Measurements from ENCODE around the gene METTL1. TPM values are rescaled to one million over a fixed set of nuclear protein-coding genes. Genes with fewer than 3 reads are reported as not detected.

METTL1 gene
- total and polyA plus RNA-seq, 4 donors = 9.5 to 16.2 (median 15.7) TPM

- WGBS, 2 donors = 94 to 95% methylated on average over 4 of the region's 4 CpGs
- H3K4me1 ChIP-seq (ENCODE audit: control insufficient read depth in 1 of 2, insufficient read depth in 2 of 2, low read length in 2 of 2) = no peaks in the 10 kb centered on the region
- no peak overlapping the region for H3K4me3 ChIP-seq (ENCODE audit: low read length in 2 of 2)
- intact Hi-C loops (cut with DNase I) = no loop called here
- H3K9me3 ChIP-seq (ENCODE audit: control insufficient read depth, low read length) = no peaks in the 10 kb centered on the region
- H3K36me3 ChIP-seq (ENCODE audit: control insufficient read depth in 1 of 2, insufficient read depth in 2 of 2, low read length in 1 of 2) = peaks cover 0 to 2% of the 10 kb centered on the region in 2 donors
- DNase-seq = no peak
- no peaks in the 10 kb centered on the region for H3K27me3 ChIP-seq (ENCODE audit: control insufficient read depth in 1 of 2, insufficient read depth in 2 of 2, low read length in 1 of 2)
- no peak overlapping the region for H3K27ac ChIP-seq (ENCODE audit: low read depth in 1 of 2, low read length in 2 of 2)
- ATAC-seq (ENCODE audit: low FRiP score) = no peak
Measured at GRCh38 chr12:57761391-57761998, 10.4 kb downstream of the METTL1 start.

DNA sequence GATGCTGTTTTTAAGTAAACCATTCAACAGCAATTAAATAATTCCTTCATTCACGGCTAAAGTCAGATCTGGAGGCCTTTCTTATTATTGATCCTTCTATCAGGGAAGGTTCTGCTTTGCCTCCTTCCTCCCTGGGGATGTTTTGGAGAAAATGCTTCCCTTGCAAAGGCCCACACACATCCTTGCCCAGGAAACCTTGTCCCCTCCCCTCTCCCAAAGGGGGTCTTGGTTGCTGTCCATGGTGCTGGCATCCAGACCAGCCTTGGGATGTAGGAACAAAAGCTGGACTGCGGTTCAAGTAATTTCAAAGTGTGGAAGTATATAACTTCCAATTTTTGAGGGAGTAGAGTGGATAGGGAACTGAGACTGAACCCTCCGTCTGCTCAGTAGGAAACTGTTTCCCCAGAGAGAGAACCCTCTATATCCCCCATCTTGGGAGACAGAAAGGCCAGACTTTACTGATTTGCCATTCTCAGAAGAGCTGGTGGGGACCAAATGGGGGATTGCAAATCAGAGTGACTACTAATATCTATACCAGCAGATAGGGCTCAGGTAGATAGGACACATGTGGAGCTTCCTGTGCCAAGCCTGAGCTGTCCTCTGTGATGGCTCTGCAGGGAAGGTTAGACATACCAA is 11.4 kb downstream of the METTL1 start:
- Histone ChIP-seq H3K9me3 (ENCODE audit: control insufficient read depth, low read length) (no peaks in the 10 kb centered on the region), H3K36me3 (ENCODE audit: control insufficient read depth in 1 of 2, insufficient read depth in 2 of 2, low read length in 1 of 2) (peaks cover 0 to 2% of the 10 kb centered on the region in 2 donors), H3K4me3 (ENCODE audit: low read length in 2 of 2) (no peak overlapping the region), H3K27ac (ENCODE audit: low read depth in 1 of 2, low read length in 2 of 2) (no peak overlapping the region), H3K27me3 (ENCODE audit: control insufficient read depth in 1 of 2, insufficient read depth in 2 of 2, low read length in 1 of 2) (no peaks in the 10 kb centered on the region), H3K4me1 (ENCODE audit: control insufficient read depth in 1 of 2, insufficient read depth in 2 of 2, low read length in 2 of 2) (no peaks in the 10 kb centered on the region)
- intact Hi-C loops (cut with DNase I) = no loop called here
- DNase-seq = no peak
- no peak for ATAC-seq (ENCODE audit: low FRiP score)
- WGBS, 2 donors = 95 to 96% methylated on average over 3 of the region's 3 CpGs

DNA sequence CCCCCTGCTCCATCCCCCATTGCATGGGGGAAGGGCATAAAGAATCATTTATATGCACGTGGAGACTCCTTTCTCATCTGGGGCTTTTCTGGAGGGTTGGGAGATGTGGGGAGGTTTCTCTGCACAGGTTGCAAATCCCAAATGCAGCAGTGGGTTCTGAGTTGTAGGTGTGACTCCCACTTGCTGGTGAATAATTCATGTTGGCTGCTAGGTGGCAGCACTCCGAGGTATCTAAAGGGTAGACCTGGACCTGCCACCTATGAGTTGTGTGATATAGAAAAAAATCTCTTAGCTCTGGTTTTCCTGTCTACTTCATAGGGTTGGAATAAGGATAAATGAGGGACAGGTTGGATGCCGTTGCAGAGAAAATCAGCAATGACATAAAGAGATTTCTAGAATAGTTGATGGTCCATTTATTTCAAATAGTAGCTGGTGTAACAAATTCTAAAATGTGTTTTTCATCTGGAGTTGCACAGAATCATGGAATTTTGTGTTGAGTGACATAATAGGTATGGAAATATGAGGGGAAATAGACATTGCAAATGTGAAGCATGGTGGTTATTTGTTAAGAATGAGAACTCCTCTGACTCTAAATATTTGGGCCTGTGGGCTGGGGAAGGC is 12.4 kb downstream of the METTL1 start:
- H3K4me1 ChIP-seq (ENCODE audit: control insufficient read depth in 1 of 2, insufficient read depth in 2 of 2, low read length in 2 of 2) = no peaks in the 10 kb centered on the region
- no peak overlapping the region for H3K27ac ChIP-seq (ENCODE audit: low read depth in 1 of 2, low read length in 2 of 2)
- intact Hi-C loops (cut with DNase I) = no loop called here
- no peaks in the 10 kb centered on the region for H3K9me3 ChIP-seq (ENCODE audit: control insufficient read depth, low read length)
- no peak for DNase-seq
- peaks cover 0 to 2% of the 10 kb centered on the region in 2 donors for H3K36me3 ChIP-seq (ENCODE audit: control insufficient read depth in 1 of 2, insufficient read depth in 2 of 2, low read length in 1 of 2)
- WGBS, 2 donors = 44% methylated on average over 3 of the region's 3 CpGs
- H3K27me3 ChIP-seq (ENCODE audit: control insufficient read depth in 1 of 2, insufficient read depth in 2 of 2, low read length in 1 of 2) = no peaks in the 10 kb centered on the region
- H3K4me3 ChIP-seq (ENCODE audit: low read length in 2 of 2) = no peak overlapping the region
- ATAC-seq (ENCODE audit: low FRiP score) = no peak

- WGBS, 2 donors = 91 to 93% methylated on average over 25 of the region's 25 CpGs
- Histone ChIP-seq H3K4me3 (ENCODE audit: low read length in 2 of 2) (no peak overlapping the region), H3K27ac (ENCODE audit: low read depth in 1 of 2, low read length in 2 of 2) (no peak overlapping the region), H3K36me3 (ENCODE audit: control insufficient read depth in 1 of 2, insufficient read depth in 2 of 2, low read length in 1 of 2) (peaks cover 0 to 2% of the 10 kb centered on the region in 2 donors), H3K4me1 (ENCODE audit: control insufficient read depth in 1 of 2, insufficient read depth in 2 of 2, low read length in 2 of 2) (no peaks in the 10 kb centered on the region), H3K27me3 (ENCODE audit: control insufficient read depth in 1 of 2, insufficient read depth in 2 of 2, low read length in 1 of 2) (no peaks in the 10 kb centered on the region), H3K9me3 (ENCODE audit: control insufficient read depth, low read length) (no peaks in the 10 kb centered on the region)
- intact Hi-C loops (cut with DNase I) = no loop called here
- DNase-seq (no peak), ATAC-seq (ENCODE audit: low FRiP score) (no peak)
Measured at GRCh38 chr12:57758552-57759359, 13.1 kb downstream of the METTL1 start.

DNA sequence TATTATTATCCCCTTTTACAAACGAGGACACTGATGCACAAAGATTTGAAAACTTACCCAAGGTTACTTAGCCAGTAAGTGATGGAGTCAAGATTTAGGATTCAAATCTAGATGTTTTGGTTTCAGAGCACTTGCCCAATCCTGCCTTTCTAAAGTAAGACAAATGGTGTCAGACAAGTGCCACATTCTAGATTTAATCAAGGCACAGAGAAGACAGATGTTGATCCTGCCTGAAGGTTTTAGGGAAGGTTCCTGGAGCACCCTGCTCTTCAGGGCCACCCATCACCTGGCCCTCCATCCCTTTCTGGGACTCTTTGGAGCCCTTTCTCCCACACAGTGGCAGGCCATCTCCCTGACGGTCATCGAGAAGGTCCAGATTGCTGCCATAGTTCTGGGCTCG is 14.1 kb downstream of the METTL1 start:
- no peaks in the 10 kb centered on the region for H3K9me3 ChIP-seq (ENCODE audit: control insufficient read depth, low read length)
- no peak for ATAC-seq (ENCODE audit: low FRiP score)
- no peak overlapping the region for H3K27ac ChIP-seq (ENCODE audit: low read depth in 1 of 2, low read length in 2 of 2)
- intact Hi-C loops (cut with DNase I) = no loop called here
- H3K36me3 ChIP-seq (ENCODE audit: control insufficient read depth in 1 of 2, insufficient read depth in 2 of 2, low read length in 1 of 2) = peaks cover 0 to 2% of the 10 kb centered on the region in 2 donors
- no peaks in the 10 kb centered on the region for H3K27me3 ChIP-seq (ENCODE audit: control insufficient read depth in 1 of 2, insufficient read depth in 2 of 2, low read length in 1 of 2)
- no peak overlapping the region for H3K4me3 ChIP-seq (ENCODE audit: low read length in 2 of 2)
- H3K4me1 ChIP-seq (ENCODE audit: control insufficient read depth in 1 of 2, insufficient read depth in 2 of 2, low read length in 2 of 2) = no peaks in the 10 kb centered on the region
- DNase-seq = no peak
- 85 to 91% methylated on average over 4 of the region's 4 CpGs for WGBS, 2 donors

- DNase-seq (peak; percentile 64 to 81), ATAC-seq (ENCODE audit: low FRiP score) (no peak)
- intact Hi-C loops (cut with DNase I) = no loop called here
- H3K27me3 ChIP-seq (ENCODE audit: control insufficient read depth in 1 of 2, insufficient read depth in 2 of 2, low read length in 1 of 2) = no peaks in the 10 kb centered on the region
- no peaks in the 10 kb centered on the region for H3K4me1 ChIP-seq (ENCODE audit: control insufficient read depth in 1 of 2, insufficient read depth in 2 of 2, low read length in 2 of 2)
- no peaks in the 10 kb centered on the region for H3K9me3 ChIP-seq (ENCODE audit: control insufficient read depth, low read length)
- H3K27ac ChIP-seq (ENCODE audit: low read depth in 1 of 2, low read length in 2 of 2) = no peak overlapping the region
- 77 to 78% methylated on average over 22 of the region's 22 CpGs for WGBS, 2 donors
- peaks cover 0 to 2% of the 10 kb centered on the region in 2 donors for H3K36me3 ChIP-seq (ENCODE audit: control insufficient read depth in 1 of 2, insufficient read depth in 2 of 2, low read length in 1 of 2)
- H3K4me3 ChIP-seq (ENCODE audit: low read length in 2 of 2) = no peak overlapping the region
Measured at GRCh38 chr12:57756406-57757341, 15.2 kb downstream of the METTL1 start.

DNA sequence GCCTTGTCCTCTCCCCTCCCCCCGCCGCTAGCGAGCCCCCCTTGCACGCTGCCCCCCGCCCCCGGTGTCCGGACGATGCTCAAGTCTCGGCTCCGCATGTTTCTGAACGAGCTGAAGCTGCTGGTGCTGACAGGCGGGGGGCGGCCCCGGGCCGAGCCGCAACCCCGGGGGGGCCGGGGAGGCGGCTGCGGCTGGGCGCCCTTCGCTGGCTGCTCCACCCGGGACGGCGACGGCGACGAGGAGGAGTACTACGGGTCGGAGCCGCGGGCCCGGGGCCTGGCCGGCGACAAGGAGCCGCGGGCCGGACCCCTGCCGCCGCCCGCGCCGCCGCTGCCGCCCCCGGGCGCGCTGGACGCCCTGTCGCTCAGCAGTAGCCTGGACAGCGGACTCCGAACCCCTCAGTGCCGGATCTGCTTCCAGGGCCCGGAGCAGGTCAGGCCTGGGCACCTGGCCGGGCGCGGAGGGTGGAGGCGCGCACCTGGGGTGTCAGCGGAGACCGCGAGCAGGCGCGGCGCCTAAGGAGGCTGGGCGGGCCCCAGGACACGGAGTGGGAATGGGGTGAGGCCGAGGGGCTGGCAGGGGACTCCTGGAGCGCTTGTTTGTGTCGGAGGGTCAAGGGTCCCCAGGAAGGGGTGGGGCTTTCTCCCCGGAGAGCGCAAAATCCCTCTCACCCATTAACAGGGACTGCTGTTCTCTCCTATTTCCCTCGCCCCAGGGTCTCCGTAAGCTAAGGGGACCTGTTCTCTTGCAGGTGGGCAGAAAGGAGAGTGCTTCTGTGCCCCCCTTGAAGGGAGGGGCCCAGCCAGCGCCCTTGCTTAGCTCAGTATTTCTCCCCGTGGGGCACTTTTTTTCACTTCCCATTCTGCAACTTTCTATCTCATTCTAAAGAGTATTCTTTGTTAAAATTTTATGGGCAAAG is 16.2 kb downstream of the METTL1 start:
- Histone ChIP-seq H3K4me3 (ENCODE audit: low read length in 2 of 2) (peak overlapping the region; percentile 87 to 89), H3K27me3 (ENCODE audit: control insufficient read depth in 1 of 2, insufficient read depth in 2 of 2, low read length in 1 of 2) (no peaks in the 10 kb centered on the region), H3K36me3 (ENCODE audit: control insufficient read depth in 1 of 2, insufficient read depth in 2 of 2, low read length in 1 of 2) (peaks cover 0 to 2% of the 10 kb centered on the region in 2 donors), H3K27ac (ENCODE audit: low read depth in 1 of 2, low read length in 2 of 2) (no peak overlapping the region), H3K4me1 (ENCODE audit: control insufficient read depth in 1 of 2, insufficient read depth in 2 of 2, low read length in 2 of 2) (peaks cover 0 to 4% of the 10 kb centered on the region in 2 donors), H3K9me3 (ENCODE audit: control insufficient read depth, low read length) (no peaks in the 10 kb centered on the region)
- intact Hi-C loops (cut with DNase I) = no loop called here
- WGBS, 2 donors = 3% methylated on average over 63 to 76 of the region's 76 CpGs
- DNase-seq (peak in 1 of 2 donors; percentile 84), ATAC-seq (ENCODE audit: low FRiP score) (no peak)
